GM19023 (cell line): ENCODE results near the gene ATP2C2.
"Not testable (repeated sequence)": the region's sequence is repeated elsewhere in the genome, so short reads cannot be mapped to it uniquely, and the experiment has no call there.

Source experiments
- ATAC-seq: cut with Tn5 transposase; IDR thresholded peaks from one replicate; pipeline ENCODE4 v1.9.1; 2021; ENCODE audit warnings: mild to moderate bottlenecking, moderate library complexity; ENCODE audit not compliant: unreplicated experiment

ATP2C2 gene

DNA sequence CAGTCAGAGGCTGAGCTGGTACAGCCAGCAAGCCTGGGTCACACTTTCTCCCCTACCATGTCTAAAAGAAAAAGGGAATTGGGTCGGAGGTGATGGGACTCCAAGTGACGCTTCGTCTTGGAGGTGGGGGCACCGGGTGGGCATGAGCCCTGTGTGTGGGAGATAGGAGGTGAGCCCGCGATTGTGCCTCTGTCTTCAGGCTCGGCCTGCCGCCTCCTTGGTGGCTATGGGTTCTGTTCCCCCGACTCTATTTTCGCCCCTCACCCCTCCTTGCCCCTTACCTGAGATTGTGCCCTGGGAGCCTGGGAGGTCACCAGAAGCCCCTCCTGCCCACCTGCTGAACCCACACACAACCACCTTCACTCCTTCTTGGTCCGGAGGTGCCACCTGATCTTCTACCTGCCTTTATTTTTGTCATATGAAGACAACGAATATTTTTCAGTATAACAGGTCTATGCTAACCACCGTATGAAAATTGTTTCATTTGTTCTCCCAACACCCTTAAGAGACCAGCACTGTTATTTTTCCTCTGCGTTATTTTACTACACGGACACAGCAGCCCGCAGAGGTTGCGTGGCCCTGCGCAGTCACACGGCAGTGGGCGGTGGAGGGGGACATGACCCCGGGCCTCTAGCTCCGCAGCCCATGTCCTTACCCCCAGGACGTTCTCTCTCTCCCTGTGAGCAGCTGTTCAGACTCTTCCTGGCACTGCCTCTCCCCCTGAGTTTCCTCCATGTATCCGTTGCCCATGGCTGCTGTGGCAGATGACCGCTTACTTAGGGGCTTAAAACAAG, 49.9 kb downstream of the ATP2C2 start:
- no peak for ATAC-seq

DNA sequence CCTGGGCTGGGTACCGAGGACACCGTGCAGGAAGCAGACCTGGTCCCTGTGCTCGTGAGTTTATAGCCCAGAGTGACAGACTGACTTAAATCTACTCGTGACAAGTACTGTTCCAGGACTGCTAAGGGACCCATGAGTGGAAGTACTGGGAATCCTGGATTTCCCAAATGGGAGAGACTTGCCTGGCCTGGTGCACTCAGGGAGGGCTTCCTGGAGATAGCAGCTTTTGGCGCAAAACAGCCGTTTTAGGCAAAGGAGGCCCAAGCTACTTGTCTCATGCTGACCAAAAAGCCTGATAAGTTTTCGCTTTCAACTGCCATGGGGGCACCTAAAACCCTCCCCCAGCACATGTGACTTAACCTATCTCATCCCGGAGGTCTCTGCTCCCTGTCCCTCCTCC, 51.4 kb downstream of the ATP2C2 start:
- ATAC-seq, result no peak

DNA sequence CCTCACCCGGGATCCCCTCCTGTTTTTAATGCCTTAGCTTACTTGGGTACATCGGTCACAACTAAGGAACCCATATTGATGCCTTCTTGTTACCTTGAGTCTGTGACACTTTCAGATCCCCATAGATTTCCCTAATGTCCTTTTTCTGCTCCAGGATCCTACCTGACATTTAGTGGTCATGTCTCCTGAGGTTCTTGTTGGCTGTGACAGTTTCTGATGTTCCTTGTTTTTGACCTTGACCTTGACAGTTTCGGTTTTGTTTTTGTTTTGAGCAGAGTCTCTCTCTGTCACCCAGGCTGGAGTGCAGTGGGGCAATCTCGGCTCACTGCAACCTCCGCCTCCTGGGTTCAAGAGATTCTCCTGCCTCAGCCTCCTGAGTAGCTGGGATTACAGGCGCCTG, 52.2 kb downstream of the ATP2C2 start:
- ATAC-seq, result not testable (repeated sequence)

DNA sequence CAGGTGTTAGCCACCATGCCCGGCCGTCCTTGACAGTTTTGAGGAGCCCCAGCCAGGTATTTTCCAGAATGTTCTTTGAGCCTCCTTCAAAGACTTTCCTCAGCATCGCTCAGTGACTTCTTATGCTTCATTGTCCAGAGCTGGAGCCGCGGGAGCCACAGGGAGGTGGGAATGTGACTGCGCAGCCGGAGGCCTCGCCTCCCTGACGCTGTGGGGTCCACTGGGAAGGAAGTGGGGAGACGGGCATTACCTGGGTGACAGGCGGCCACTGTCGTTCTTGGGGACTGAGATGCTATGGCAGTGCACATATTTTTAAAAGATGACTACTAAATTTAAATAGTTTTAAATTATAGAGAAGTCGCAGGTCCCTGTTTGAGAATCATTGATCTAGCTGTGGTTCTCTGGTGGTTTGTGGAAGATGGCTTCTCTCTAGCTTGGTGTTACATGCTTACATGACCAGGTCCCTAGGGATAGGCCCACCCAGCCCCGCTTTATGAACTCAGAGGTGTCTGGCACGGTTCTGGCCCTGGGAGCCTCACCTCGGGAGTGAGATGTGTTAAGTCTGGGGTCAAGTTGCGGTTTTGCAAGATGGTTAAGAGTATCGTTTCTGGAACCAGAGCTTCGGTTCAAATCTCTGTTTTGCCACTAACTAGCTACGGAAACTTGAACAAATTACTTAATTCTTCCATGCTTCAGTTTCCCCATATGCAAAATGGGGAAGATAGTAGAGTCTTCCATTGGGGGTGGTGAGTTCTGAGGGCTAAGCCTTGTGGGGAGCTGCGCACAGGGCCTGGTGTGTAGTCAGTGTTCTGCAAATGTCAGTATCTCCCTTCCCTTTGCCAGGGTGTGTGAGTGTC, 53.0 kb downstream of the ATP2C2 start:
- ATAC-seq, result no peak

DNA sequence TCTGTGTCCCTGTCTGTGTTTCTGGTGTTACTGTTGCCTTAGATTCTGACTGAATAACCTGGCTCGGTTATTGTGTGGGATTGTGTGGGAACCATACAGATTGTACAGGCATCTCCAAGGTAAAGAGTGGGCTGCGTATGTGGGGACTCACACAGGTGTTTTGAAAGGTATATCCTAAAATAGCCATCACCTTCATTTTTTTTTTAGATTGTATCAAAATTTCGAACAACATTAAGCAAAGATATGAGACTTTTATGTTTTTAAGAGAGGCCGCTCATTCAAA, 53.5 kb downstream of the ATP2C2 start:
- ATAC-seq, result no peak

GRCh38 chr16:84423416-84423837, 55.1 kb downstream of the ATP2C2 start:
- ATAC-seq, result no peak

DNA sequence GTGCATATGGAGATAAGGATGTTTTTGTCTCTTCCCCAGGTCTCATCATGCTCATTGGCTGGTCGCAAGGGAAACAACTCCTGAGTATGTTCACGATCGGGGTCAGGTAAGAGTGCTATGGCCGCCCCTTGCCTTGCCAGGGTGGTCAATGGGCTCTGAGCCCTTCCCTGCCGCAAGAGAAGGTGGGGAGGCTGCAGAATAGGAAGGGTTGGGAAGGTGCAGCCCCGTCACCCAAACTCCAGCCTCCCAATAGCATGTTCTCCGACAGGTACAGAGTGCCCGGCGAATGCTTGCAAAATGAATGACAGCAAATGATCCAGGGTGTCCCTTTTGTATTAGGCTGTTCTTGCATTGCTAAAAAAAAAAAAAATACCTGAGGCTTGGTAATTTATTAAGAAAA, 57.4 kb downstream of the ATP2C2 start:
- ATAC-seq, result no peak

- no peak for ATAC-seq
These were observed 58.5 kb downstream of the ATP2C2 start for GRCh38 chr16:84426804-84427203.

DNA sequence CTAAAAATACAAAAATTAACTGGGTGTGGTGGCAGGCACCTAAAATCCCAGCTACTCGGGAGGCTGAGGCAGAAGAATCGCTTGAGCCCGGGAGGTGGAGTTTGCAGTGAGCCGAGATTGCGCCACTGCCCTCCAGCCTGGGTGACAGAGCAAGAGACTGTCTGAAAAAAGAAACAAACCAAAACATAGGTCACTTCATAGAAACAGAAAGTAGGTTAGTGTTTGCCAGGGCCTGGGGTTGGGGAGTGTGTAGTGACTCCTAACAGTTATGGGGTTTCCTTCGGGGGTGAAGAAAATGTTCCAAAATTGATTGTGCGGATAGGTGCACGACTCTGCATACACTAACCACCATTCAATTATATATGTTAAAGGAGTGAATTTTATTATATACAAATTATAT, 59.2 kb downstream of the ATP2C2 start:
- no peak for ATAC-seq

- ATAC-seq, result no peak
These were observed 62.5 kb downstream of the ATP2C2 start for GRCh38 chr16:84430860-84431259.

GRCh38 chr16:84434800-84435199, 66.5 kb downstream of the ATP2C2 start:
- no peak for ATAC-seq

- no peak for ATAC-seq
These were observed 67.9 kb downstream of the ATP2C2 start for GRCh38 chr16:84436196-84436595.

DNA sequence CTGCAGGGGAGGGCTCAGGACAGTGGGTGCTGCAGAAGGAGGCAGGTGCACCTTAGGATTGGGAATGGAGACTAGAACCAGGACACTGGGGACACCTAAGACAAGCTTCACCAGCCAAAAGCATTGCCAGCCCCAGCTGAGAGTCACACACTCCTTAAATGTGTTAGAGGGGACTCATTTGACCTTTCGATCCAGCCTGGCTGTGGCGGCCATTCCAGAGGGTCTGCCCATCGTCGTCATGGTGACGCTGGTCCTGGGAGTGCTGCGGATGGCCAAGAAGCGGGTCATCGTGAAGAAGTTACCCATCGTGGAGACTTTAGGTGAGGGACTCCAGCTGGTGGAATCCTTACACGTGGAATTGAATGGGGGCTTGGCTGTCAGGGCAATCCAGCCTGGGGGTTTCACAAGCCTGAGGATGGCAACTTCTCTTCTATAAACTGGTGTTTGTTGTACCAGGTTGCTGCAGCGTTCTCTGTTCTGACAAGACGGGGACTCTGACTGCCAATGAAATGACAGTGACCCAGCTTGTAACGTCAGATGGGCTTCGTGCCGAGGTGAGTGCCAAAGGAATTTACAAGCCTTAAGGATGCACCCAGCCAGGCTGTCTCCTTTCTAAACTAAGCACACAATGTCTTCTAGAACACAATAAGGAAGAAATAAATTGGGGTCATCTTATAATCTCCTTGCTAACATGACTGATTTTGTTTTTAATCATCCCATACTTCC, 70.8 kb downstream of the ATP2C2 start:
- ATAC-seq, result no peak

GRCh38 chr16:84442416-84443145, 74.2 kb downstream of the ATP2C2 start:
- ATAC-seq, result no peak

- ATAC-seq, result no peak
These were observed 74.9 kb downstream of the ATP2C2 start for GRCh38 chr16:84443166-84443802.

- no peak for ATAC-seq
These were observed 76.1 kb downstream of the ATP2C2 start for GRCh38 chr16:84444476-84444875.

GRCh38 chr16:84446084-84446483, 77.7 kb downstream of the ATP2C2 start:
- no peak for ATAC-seq

GRCh38 chr16:84446596-84447392, 78.5 kb downstream of the ATP2C2 start:
- no peak for ATAC-seq

DNA sequence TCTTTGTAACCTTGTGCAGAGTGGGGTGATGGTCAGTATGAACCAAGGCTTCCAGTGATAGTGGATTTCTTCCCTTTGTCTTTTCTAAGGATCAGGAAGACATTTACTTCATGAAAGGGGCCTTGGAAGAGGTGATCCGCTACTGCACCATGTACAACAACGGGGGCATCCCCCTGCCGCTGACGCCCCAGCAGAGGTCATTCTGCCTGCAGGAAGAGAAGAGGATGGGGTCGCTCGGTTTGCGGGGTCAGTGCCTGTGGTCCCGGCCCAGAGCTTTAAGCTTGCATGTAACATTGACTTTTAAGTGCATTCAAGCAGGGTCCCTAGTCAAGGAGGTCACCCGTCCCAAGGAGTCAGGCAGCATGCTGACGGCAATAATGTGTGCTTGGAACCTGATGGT, 80.1 kb downstream of the ATP2C2 start:
- ATAC-seq, result no peak
